ENCODE measurements around the gene TMEM232.

DNA sequence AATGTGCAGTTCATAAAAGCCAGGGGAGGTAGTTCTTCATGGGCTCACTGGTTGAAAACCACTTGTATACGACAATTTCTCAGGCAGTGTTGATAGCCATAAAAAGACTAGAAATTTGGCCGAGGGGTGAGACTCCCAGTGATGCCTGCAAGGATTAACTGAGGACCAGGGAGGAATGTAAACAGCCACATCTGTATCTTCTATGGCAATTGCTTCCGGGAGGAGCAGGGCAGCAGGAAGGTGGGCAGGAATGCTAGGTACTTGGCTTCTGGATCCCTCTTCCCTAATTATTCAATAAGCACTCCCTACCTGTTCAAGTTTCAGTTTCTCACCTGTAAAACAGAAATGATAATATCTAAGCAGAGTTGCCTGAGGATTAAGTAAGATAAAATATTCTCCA is 45.4 kb downstream of the TMEM232 start:
- TF ChIP-seq BHLHE40 (IDR thresholded peaks at IDR 0.05; ENCODE audit: low read depth, low read length): no peak
- TF ChIP-seq SMC3 (IDR thresholded peaks at IDR 0.05; ENCODE audit: low read depth, low read length): no peak
- TF ChIP-seq, protein P1, sequence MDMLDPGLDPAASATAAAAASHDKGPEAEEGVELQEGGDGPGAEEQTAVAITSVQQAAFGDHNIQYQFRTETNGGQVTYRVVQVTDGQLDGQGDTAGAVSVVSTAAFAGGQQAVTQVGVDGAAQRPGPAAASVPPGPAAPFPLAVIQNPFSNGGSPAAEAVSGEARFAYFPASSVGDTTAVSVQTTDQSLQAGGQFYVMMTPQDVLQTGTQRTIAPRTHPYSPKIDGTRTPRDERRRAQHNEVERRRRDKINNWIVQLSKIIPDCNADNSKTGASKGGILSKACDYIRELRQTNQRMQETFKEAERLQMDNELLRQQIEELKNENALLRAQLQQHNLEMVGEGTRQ (IDR thresholded peaks at IDR 0.05; ENCODE audit: low read depth, low read length): no peak
